Natural killer cell treated with Interleukin-12 subunit alpha and Interleukin-12 subunit beta and Interleukin-15 and Interleukin-18, amount 100 ng/mL, for 72 hours (primary cell): ENCODE results near the gene PPP2R3C. TPM values are rescaled to one million over a fixed set of nuclear protein-coding genes. Genes with fewer than 3 reads are reported as not detected.

Experiments
- ATAC-seq, 2 donors: fragments of 150-1000 bp; cut with Tn5 transposase in 1 of 2; sonication (Bioruptor Pico), chemical (Tn5 transposase) in 1 of 2; 2 replicates each; pipeline ENCODE4 v1.10.0; 2021
- DNase-seq: peaks from one replicate; pipeline ENCODE4 v3.0.0; 2022; ENCODE audit warnings: low spot score
- H3K27ac Mint-ChIP-seq, 2 donors: 1 replicate in 1 of 2; 2 replicates in 1 of 2; pipeline ENCODE4 v1.8.0; 2022; ENCODE audit warnings: mixed read lengths in 2 of 2, mild to moderate bottlenecking in 1 of 2, moderate library complexity in 1 of 2
- H3K27me3 Mint-ChIP-seq, 2 donors: 1 replicate in 1 of 2; 2 replicates in 1 of 2; pipeline ENCODE4 v1.8.0; 2022; ENCODE audit warnings: mixed read lengths in 2 of 2
- H3K36me3 Mint-ChIP-seq: one replicate; pipeline ENCODE4 v1.8.0; 2022; ENCODE audit warnings: mixed read lengths
- H3K4me1 Mint-ChIP-seq, 2 donors: 1 replicate in 1 of 2; 2 replicates in 1 of 2; pipeline ENCODE4 v1.8.0; 2022; ENCODE audit warnings: low read depth in 2 of 2, mixed read lengths in 2 of 2, mild to moderate bottlenecking in 1 of 2
- H3K4me3 Mint-ChIP-seq: one replicate; pipeline ENCODE4 v1.8.0; 2022; ENCODE audit warnings: mixed read lengths
- H3K9me3 Mint-ChIP-seq: 2 replicates; pipeline ENCODE4 v1.8.0; 2022; ENCODE audit warnings: mixed read lengths
- total RNA-seq, 2 donors: library from RNA; stranded (reverse); gene quantifications; one replicate each; pipeline ENCODE4 v1.2.3, GENCODE V29; 2022

The PPP2R3C gene
- total RNA-seq, 2 donors from 2014 or later = 64.3 to 91.5 TPM

GRCh38 chr14:35147186-35147585 is 25.4 kb upstream of the PPP2R3C start:
- Mint-ChIP-seq H3K9me3 (no peaks in the 10 kb centered on the region), H3K27ac (no peak overlapping the region), H3K4me3 (no peak overlapping the region), H3K4me1 (peaks cover 17 to 22% of the 10 kb centered on the region in 2 donors), H3K27me3 (no peaks in the 10 kb centered on the region), H3K36me3 (peaks cover 10% of the 10 kb centered on the region)
- DNase-seq = no peak
- no peak for ATAC-seq

- peaks cover 10% of the 10 kb centered on the region for H3K36me3 Mint-ChIP-seq
- H3K4me1 Mint-ChIP-seq = peaks cover 17 to 22% of the 10 kb centered on the region in 2 donors
- ATAC-seq (no peak), DNase-seq (no peak)
- H3K27ac Mint-ChIP-seq = no peak overlapping the region
- H3K9me3 Mint-ChIP-seq = no peaks in the 10 kb centered on the region
- H3K4me3 Mint-ChIP-seq = no peak overlapping the region
- H3K27me3 Mint-ChIP-seq = no peaks in the 10 kb centered on the region
These were observed 24.9 kb upstream of the PPP2R3C start for GRCh38 chr14:35146711-35147149.

GRCh38 chr14:35144029-35144428 is 22.2 kb upstream of the PPP2R3C start:
- peak overlapping the region in 1 of 2 donors; percentile 58 for H3K27ac Mint-ChIP-seq

GRCh38 chr14:35140718-35141581 is 19.2 kb upstream of the PPP2R3C start:
- ATAC-seq (no peak), DNase-seq (no peak)
- Mint-ChIP-seq H3K4me3 (no peak overlapping the region), H3K36me3 (peaks cover 4% of the 10 kb centered on the region), H3K27ac (peak overlapping the region in 1 of 2 donors; percentile 36), H3K9me3 (no peaks in the 10 kb centered on the region), H3K27me3 (no peaks in the 10 kb centered on the region), H3K4me1 (peaks cover 2 to 36% of the 10 kb centered on the region in 2 donors)

More at GRCh38 chr14:35144029-35144428, 22.2 kb upstream of the PPP2R3C start:
- no peak for ATAC-seq
- H3K36me3 Mint-ChIP-seq = peaks cover 10% of the 10 kb centered on the region
- peaks cover 3 to 32% of the 10 kb centered on the region in 2 donors for H3K4me1 Mint-ChIP-seq
- H3K27me3 Mint-ChIP-seq = no peaks in the 10 kb centered on the region
- H3K9me3 Mint-ChIP-seq = no peaks in the 10 kb centered on the region
- H3K4me3 Mint-ChIP-seq = no peak overlapping the region
- DNase-seq = no peak

GRCh38 chr14:35138585-35138984 is 16.8 kb upstream of the PPP2R3C start:
- no peak for ATAC-seq
- no peaks in the 10 kb centered on the region for H3K9me3 Mint-ChIP-seq
- peaks cover 17 to 28% of the 10 kb centered on the region in 2 donors for H3K4me1 Mint-ChIP-seq

GRCh38 chr14:35134329-35135123 is 12.7 kb upstream of the PPP2R3C start:
- no peaks in the 10 kb centered on the region for H3K9me3 Mint-ChIP-seq
- no peak for DNase-seq
- H3K4me1 Mint-ChIP-seq = peaks cover 9 to 22% of the 10 kb centered on the region in 2 donors
- H3K27ac Mint-ChIP-seq = peak overlapping the region in 1 of 2 donors; percentile 78
- H3K36me3 Mint-ChIP-seq = peaks cover 7% of the 10 kb centered on the region
- H3K4me3 Mint-ChIP-seq = no peak overlapping the region
- no peaks in the 10 kb centered on the region for H3K27me3 Mint-ChIP-seq
- ATAC-seq = no peak

More at GRCh38 chr14:35138585-35138984, 16.8 kb upstream of the PPP2R3C start:
- peaks cover under 1% of the 10 kb centered on the region for H3K36me3 Mint-ChIP-seq
- no peak overlapping the region for H3K27ac Mint-ChIP-seq
- no peaks in the 10 kb centered on the region for H3K27me3 Mint-ChIP-seq
- no peak for DNase-seq
- H3K4me3 Mint-ChIP-seq = no peak overlapping the region

- no peak overlapping the region for H3K4me3 Mint-ChIP-seq
- peaks cover 7% of the 10 kb centered on the region for H3K36me3 Mint-ChIP-seq
- H3K9me3 Mint-ChIP-seq = no peaks in the 10 kb centered on the region
- ATAC-seq = peak in 1 of 2 donors; percentile 65
- peak overlapping the region in 1 of 2 donors; percentile 78 for H3K27ac Mint-ChIP-seq
- H3K4me1 Mint-ChIP-seq = peaks cover 9 to 23% of the 10 kb centered on the region in 2 donors
- no peak for DNase-seq
- H3K27me3 Mint-ChIP-seq = no peaks in the 10 kb centered on the region
These were observed 11.9 kb upstream of the PPP2R3C start for GRCh38 chr14:35133542-35134328.

GRCh38 chr14:35124127-35124526 is 2.3 kb upstream of the PPP2R3C start:
- no peak for ATAC-seq
- Mint-ChIP-seq H3K4me3 (peak overlapping the region; percentile 93), H3K36me3 (peaks cover 32% of the 10 kb centered on the region), H3K4me1 (peaks cover 42 to 52% of the 10 kb centered on the region in 2 donors), H3K27ac (peak overlapping the region; percentile 95 to 97), H3K9me3 (no peaks in the 10 kb centered on the region), H3K27me3 (no peaks in the 10 kb centered on the region)
- no peak for DNase-seq

GRCh38 chr14:35123388-35123703 is 1.6 kb upstream of the PPP2R3C start:
- H3K4me1 Mint-ChIP-seq = peaks cover 37 to 49% of the 10 kb centered on the region in 2 donors
- H3K9me3 Mint-ChIP-seq = no peaks in the 10 kb centered on the region
- peak overlapping the region; percentile 93 for H3K4me3 Mint-ChIP-seq
- no peak for DNase-seq
- peak overlapping the region; percentile 95 to 97 for H3K27ac Mint-ChIP-seq
- H3K36me3 Mint-ChIP-seq = peaks cover 28% of the 10 kb centered on the region
- H3K27me3 Mint-ChIP-seq = no peaks in the 10 kb centered on the region
- ATAC-seq = no peak

GRCh38 chr14:35122696-35123387 is 1.1 kb upstream of the PPP2R3C start:
- H3K9me3 Mint-ChIP-seq = no peaks in the 10 kb centered on the region
- no peak for DNase-seq
- H3K4me1 Mint-ChIP-seq = peaks cover 36 to 48% of the 10 kb centered on the region in 2 donors
- H3K36me3 Mint-ChIP-seq = peaks cover 25% of the 10 kb centered on the region
- H3K27ac Mint-ChIP-seq = peak overlapping the region; percentile 95 to 97
- no peak for ATAC-seq
- no peaks in the 10 kb centered on the region for H3K27me3 Mint-ChIP-seq
- H3K4me3 Mint-ChIP-seq = peak overlapping the region; percentile 93

- ATAC-seq (peak in 1 of 2 donors; percentile 74), DNase-seq (no peak)
- Mint-ChIP-seq H3K9me3 (no peaks in the 10 kb centered on the region), H3K27me3 (no peaks in the 10 kb centered on the region), H3K36me3 (peaks cover 27% of the 10 kb centered on the region), H3K27ac (peak overlapping the region; percentile 95 to 97), H3K4me3 (peak overlapping the region; percentile 93), H3K4me1 (peaks cover 44 to 53% of the 10 kb centered on the region in 2 donors)
These were observed 534 bp downstream of the PPP2R3C start for GRCh38 chr14:35121026-35121886.

GRCh38 chr14:35117112-35117511 is 4.7 kb downstream of the PPP2R3C start:
- Mint-ChIP-seq H3K36me3 (peaks cover 36% of the 10 kb centered on the region), H3K4me3 (no peak overlapping the region)
- DNase-seq = no peak

More at GRCh38 chr14:35117112-35117511, 4.7 kb downstream of the PPP2R3C start:
- Mint-ChIP-seq H3K27ac (peak overlapping the region; percentile 15 to 50), H3K9me3 (no peaks in the 10 kb centered on the region), H3K27me3 (no peaks in the 10 kb centered on the region), H3K4me1 (peaks cover 37 to 45% of the 10 kb centered on the region in 2 donors)
- ATAC-seq = no peak
